HCT116 (cell line): ENCODE results near the gene DLG5.

Source experiments
- CTCF ChIP-seq, 3 experiments: fragments of 200-600 bp in 1 of 3; sonication (generic) in 1 of 3; IDR thresholded peaks in 2 of 3; conservative IDR thresholded peaks in 1 of 3; 2 replicates each; pipeline ENCODE4 v1.5.1; 2012 to 2017; ENCODE audit warnings: low read depth in 2 of 3, low read length in 2 of 3, antibody characterized with exemption in 1 of 3, borderline replicate concordance in 1 of 3, control low read depth in 1 of 3, mild to moderate bottlenecking in 1 of 3, mixed read lengths in 1 of 3, mixed run types in 1 of 3, moderate library complexity in 1 of 3; ENCODE audit not compliant: insufficient read depth in 1 of 3
- EZH2 ChIP-seq: fragments of 200-600 bp; sonication (generic); IDR thresholded peaks from 2 replicates; pipeline ENCODE4 v1.6.1; 2017; ENCODE audit warnings: antibody characterized with exemption, mixed run types
- FOSL1 ChIP-seq: IDR thresholded peaks from 2 replicates; pipeline ENCODE4 v1.6.1; 2012; ENCODE audit warnings: low read depth
- POLR2A ChIP-seq: IDR thresholded peaks from 2 replicates; pipeline ENCODE4 v1.7.0; 2011; ENCODE audit warnings: borderline replicate concordance; ENCODE audit not compliant: insufficient read depth, insufficient read length; ENCODE audit errors: extremely low read depth
- SP1 ChIP-seq: IDR thresholded peaks from 2 replicates; pipeline ENCODE4 v1.6.1; 2012; ENCODE audit warnings: low read depth
- TCF7L2 ChIP-seq: IDR thresholded peaks from 2 replicates; pipeline ENCODE4 v1.7.0; 2011; ENCODE audit warnings: borderline replicate concordance, inconsistent platforms; ENCODE audit not compliant: insufficient read depth, insufficient read length; ENCODE audit errors: extremely low read depth
- YY1 ChIP-seq: IDR thresholded peaks from 2 replicates; pipeline ENCODE4 v1.6.1; 2011; ENCODE audit warnings: low read length, low read depth, moderate library complexity, mild to moderate bottlenecking; ENCODE audit not compliant: insufficient replicate concordance; ENCODE audit errors: extremely low read depth
- ZNF274 ChIP-seq: fragments of 200-500 bp; sonication (Bioruptor generic); IDR thresholded peaks from 2 replicates; pipeline ENCODE4 v1.6.1; 2014; ENCODE audit warnings: mild to moderate bottlenecking, low read depth, low read length, inconsistent platforms
- TF ChIP-seq, protein P1 (sequence below): IDR thresholded peaks from 2 replicates; pipeline ENCODE4 v1.6.1; 2012

DNA sequence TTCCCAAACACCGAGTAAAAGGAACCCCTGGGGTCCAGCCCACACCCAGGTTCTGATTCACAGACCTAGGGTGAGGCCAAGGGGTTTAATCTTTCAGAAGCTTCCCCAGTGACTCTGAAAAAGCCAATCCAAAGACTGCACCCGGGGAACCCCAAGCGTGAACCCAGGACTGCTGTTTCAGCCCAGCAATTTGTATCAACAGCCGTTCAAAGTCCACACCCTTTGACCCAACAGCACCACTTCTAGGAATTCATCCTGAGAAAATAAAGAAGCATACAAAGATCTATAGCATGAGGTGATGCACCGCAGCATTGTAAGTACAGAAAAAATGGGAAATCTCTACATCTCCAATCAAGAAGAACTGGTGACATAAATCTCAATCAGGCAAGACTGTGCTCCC is 24.4 kb downstream of the DLG5 start:
- TF ChIP-seq CTCF (IDR thresholded peaks at IDR 0.05 in 2 of 3, conservative IDR thresholded peaks at IDR 0.05 in 1 of 3; ENCODE audit: borderline replicate concordance in 1 of 3, insufficient read depth in 1 of 3, low read depth in 2 of 3, low read length in 2 of 3) (no peak), YY1 (no peak), EZH2 (no peak), ZNF274 (no peak), POLR2A (no peak), FOSL1 (no peak), SP1 (no peak), TCF7L2 (no peak)
- TF ChIP-seq, protein P1, sequence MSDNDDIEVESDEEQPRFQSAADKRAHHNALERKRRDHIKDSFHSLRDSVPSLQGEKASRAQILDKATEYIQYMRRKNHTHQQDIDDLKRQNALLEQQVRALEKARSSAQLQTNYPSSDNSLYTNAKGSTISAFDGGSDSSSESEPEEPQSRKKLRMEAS: no peak
